Activated naive CD4-positive, alpha-beta T cell treated with anti-CD3 and anti-CD28 coated beads, Interleukin-2, amount 50 U/mL, for 24 hours (primary cell): ENCODE measurements around the gene HS3ST3A1.
"Not testable (repeated sequence)": the region's sequence is repeated elsewhere in the genome, so short reads cannot be mapped to it uniquely, and the experiment has no call there.

Experiments
- H3K27ac Mint-ChIP-seq: one replicate; pipeline ENCODE4 v1.8.0; 2021; ENCODE audit warnings: mild to moderate bottlenecking, mixed read lengths
- H3K27me3 Mint-ChIP-seq: one replicate; pipeline ENCODE4 v1.8.0; 2021; ENCODE audit warnings: mixed read lengths
- H3K36me3 Mint-ChIP-seq: one replicate; pipeline ENCODE4 v1.8.0; 2021; ENCODE audit warnings: mixed read lengths
- H3K4me1 Mint-ChIP-seq: one replicate; pipeline ENCODE4 v1.8.0; 2021; ENCODE audit warnings: mixed read lengths
- H3K4me3 Mint-ChIP-seq: one replicate; pipeline ENCODE4 v1.8.0; 2021; ENCODE audit warnings: mild to moderate bottlenecking, mixed read lengths
- H3K9me3 Mint-ChIP-seq: one replicate; pipeline ENCODE4 v1.8.0; 2021; ENCODE audit warnings: mixed read lengths

HS3ST3A1 gene

GRCh38 chr17:13563866-13564265, 37.9 kb downstream of the HS3ST3A1 start:
- Mint-ChIP-seq H3K27ac (no peak overlapping the region), H3K4me1 (peaks cover 6% of the 10 kb centered on the region), H3K27me3 (peaks cover 4% of the 10 kb centered on the region), H3K36me3 (no peaks in the 10 kb centered on the region), H3K4me3 (no peak overlapping the region), H3K9me3 (no peaks in the 10 kb centered on the region)

DNA sequence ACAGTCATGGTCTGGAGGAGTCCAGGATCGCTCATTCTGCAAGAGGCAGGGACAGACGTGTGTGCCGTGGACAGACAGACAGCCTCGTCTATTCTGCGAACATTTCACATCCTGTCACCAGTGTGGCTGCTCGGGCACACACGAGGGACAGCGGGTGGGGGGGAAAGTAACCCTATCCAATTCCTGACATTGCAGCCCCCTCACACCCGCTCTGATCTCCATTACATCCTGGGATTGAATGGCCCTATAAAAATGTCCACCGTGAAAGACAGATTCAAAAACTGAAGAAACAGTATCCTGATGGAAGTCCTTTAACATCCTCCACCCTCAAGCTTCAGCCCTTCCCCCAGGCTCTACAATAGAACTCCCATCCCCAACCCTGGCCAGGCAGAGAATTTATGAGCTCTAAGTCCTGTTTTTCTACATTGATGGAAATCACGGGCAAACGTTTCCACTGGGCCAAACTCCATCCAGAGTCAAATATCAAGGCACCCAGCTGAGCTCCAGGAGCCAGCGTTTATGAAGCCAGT, 39.4 kb downstream of the HS3ST3A1 start:
- H3K4me3 Mint-ChIP-seq: no peak overlapping the region
- H3K4me1 Mint-ChIP-seq: peaks cover 6% of the 10 kb centered on the region
- H3K27me3 Mint-ChIP-seq: peaks cover 4% of the 10 kb centered on the region
- H3K9me3 Mint-ChIP-seq: no peaks in the 10 kb centered on the region
- H3K27ac Mint-ChIP-seq: no peak overlapping the region
- H3K36me3 Mint-ChIP-seq: no peaks in the 10 kb centered on the region

GRCh38 chr17:13561606-13562270, 40.0 kb downstream of the HS3ST3A1 start:
- no peak overlapping the region for H3K27ac Mint-ChIP-seq
- peaks cover 4% of the 10 kb centered on the region for H3K27me3 Mint-ChIP-seq

DNA sequence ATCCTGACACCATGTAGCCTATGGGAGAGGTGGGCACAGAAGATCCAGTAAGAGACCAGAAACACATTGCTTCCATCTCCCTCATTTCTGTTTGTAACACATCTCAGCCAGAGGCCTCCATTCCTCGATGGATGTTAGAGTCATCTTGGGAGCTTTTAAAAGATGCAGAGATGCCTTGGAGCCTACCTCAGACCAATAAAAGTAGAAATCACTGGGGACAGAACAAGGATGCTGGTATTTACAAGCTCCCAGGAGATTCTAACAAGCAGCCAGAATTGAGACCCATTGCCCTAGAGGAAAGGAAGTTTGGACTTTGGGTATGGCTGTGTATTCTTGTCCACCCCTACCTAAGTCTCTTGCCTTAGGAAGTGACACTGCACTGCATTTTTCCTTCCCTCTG, 40.8 kb downstream of the HS3ST3A1 start:
- Mint-ChIP-seq H3K27ac (no peak overlapping the region), H3K36me3 (no peaks in the 10 kb centered on the region), H3K27me3 (peaks cover 4% of the 10 kb centered on the region), H3K4me3 (no peak overlapping the region), H3K4me1 (no peaks in the 10 kb centered on the region), H3K9me3 (no peaks in the 10 kb centered on the region)

More at GRCh38 chr17:13561606-13562270, 40.0 kb downstream of the HS3ST3A1 start:
- no peak overlapping the region for H3K4me3 Mint-ChIP-seq
- no peaks in the 10 kb centered on the region for H3K36me3 Mint-ChIP-seq
- peaks cover 5% of the 10 kb centered on the region for H3K4me1 Mint-ChIP-seq
- no peaks in the 10 kb centered on the region for H3K9me3 Mint-ChIP-seq

GRCh38 chr17:13558588-13558987, 43.1 kb downstream of the HS3ST3A1 start:
- H3K4me1 Mint-ChIP-seq: no peaks in the 10 kb centered on the region
- no peaks in the 10 kb centered on the region for H3K9me3 Mint-ChIP-seq
- no peaks in the 10 kb centered on the region for H3K27me3 Mint-ChIP-seq
- no peak overlapping the region for H3K4me3 Mint-ChIP-seq
- H3K36me3 Mint-ChIP-seq: no peaks in the 10 kb centered on the region
- no peak overlapping the region for H3K27ac Mint-ChIP-seq

- no peaks in the 10 kb centered on the region for H3K9me3 Mint-ChIP-seq
- H3K27me3 Mint-ChIP-seq: no peaks in the 10 kb centered on the region
- H3K27ac Mint-ChIP-seq: no peak overlapping the region
- no peaks in the 10 kb centered on the region for H3K4me1 Mint-ChIP-seq
- H3K4me3 Mint-ChIP-seq: no peak overlapping the region
- H3K36me3 Mint-ChIP-seq: no peaks in the 10 kb centered on the region
These were observed 44.7 kb downstream of the HS3ST3A1 start for GRCh38 chr17:13557077-13557476.

DNA sequence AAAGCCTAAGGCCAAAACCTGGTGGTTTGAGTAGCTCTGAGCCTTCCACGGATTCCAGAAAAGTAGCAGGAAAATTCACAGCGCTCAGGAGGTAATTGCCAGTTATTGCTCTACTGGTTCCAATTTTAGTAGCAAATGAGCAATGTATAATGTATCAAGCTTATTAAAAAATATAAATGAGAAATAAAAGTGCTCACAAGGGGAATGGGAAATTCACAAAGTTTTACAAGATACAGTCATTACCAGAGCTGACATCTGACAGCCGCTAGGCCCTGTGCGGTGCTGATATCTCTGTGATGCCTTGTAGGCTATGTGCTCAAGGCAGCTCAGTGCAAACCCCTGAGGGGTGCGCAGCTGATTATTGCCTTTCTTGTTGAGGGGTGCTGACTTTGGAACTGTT, 47.5 kb downstream of the HS3ST3A1 start:
- Mint-ChIP-seq H3K27me3 (peaks cover 4% of the 10 kb centered on the region), H3K4me3 (no peak overlapping the region), H3K36me3 (no peaks in the 10 kb centered on the region), H3K27ac (no peak overlapping the region), H3K4me1 (no peaks in the 10 kb centered on the region), H3K9me3 (peaks cover 6% of the 10 kb centered on the region)

DNA sequence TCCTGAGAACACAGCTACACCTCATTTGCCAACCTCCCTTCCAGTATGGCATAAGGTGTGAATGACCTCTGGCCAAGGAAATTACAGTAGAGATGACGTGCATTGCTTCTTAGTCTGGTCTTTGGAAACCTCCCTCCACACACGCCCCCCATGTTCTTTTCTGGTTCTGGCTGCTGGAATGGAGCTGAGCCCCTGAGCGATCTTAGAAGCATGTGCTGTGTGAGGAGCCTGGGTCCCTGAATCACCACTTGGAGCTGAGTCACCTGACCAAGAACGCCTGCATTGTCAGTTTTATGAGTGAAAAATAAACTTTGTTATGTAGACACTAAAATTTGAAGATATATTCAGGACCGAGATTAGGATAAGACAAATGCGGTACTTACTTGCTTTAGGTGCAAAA, 51.4 kb downstream of the HS3ST3A1 start:
- H3K4me3 Mint-ChIP-seq: no peak overlapping the region
- peaks cover 4% of the 10 kb centered on the region for H3K27me3 Mint-ChIP-seq
- no peaks in the 10 kb centered on the region for H3K36me3 Mint-ChIP-seq
- peaks cover 6% of the 10 kb centered on the region for H3K9me3 Mint-ChIP-seq
- H3K4me1 Mint-ChIP-seq: no peaks in the 10 kb centered on the region
- no peak overlapping the region for H3K27ac Mint-ChIP-seq

DNA sequence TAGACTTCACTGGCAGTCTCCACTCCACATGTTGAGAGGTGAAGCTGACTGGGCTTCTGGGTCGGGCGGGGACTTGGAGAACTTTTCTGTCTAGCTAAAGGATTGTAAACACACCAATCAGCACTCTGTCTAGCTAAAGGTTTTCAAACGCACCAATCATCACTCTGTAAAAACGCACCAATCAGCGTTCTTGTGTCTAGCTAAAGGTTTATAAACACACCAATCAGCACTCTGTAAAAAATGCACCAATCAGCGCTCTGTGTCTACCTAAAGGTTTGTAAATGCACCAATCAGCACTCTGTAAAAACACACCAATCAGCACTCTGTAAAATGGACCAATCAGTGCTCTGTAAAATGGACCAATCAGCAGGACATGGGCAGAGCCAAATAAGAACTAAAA, 53.2 kb downstream of the HS3ST3A1 start:
- not testable (repeated sequence) for H3K27ac Mint-ChIP-seq, H3K4me3 Mint-ChIP-seq, H3K27me3 Mint-ChIP-seq, H3K4me1 Mint-ChIP-seq, H3K36me3 Mint-ChIP-seq, H3K9me3 Mint-ChIP-seq

- Mint-ChIP-seq H3K27ac (no peak overlapping the region), H3K36me3 (no peaks in the 10 kb centered on the region), H3K4me3 (no peak overlapping the region), H3K27me3 (peaks cover 4% of the 10 kb centered on the region), H3K9me3 (peaks cover 6% of the 10 kb centered on the region), H3K4me1 (no peaks in the 10 kb centered on the region)
These were observed 54.9 kb downstream of the HS3ST3A1 start for GRCh38 chr17:13546851-13547250.

DNA sequence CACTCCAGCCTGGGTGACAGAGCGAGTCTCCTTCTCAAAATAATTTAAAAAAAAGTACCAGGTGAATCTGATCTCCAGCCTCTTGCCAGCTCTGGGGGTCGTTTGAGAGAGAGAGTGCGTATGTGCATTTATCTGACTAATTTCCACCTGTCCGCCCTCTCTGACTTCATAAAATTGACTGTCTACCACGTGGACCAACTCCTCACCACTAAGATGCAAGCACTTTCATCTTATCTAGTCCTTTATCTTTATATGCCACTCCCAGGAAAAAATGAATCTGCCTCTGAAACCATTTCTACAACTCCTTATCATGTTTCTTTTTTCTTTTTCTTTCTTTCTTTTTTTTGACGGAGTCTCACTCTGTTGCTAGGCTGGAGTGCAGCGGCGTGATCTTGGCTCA, 55.8 kb downstream of the HS3ST3A1 start:
- H3K27me3 Mint-ChIP-seq: peaks cover 4% of the 10 kb centered on the region
- H3K4me3 Mint-ChIP-seq: no peak overlapping the region
- no peaks in the 10 kb centered on the region for H3K36me3 Mint-ChIP-seq
- no peaks in the 10 kb centered on the region for H3K4me1 Mint-ChIP-seq
- H3K9me3 Mint-ChIP-seq: peaks cover 6% of the 10 kb centered on the region
- no peak overlapping the region for H3K27ac Mint-ChIP-seq

GRCh38 chr17:13544765-13545164, 57.0 kb downstream of the HS3ST3A1 start:
- no peak overlapping the region for H3K27ac Mint-ChIP-seq
- H3K9me3 Mint-ChIP-seq: no peaks in the 10 kb centered on the region
- no peak overlapping the region for H3K4me3 Mint-ChIP-seq
- no peaks in the 10 kb centered on the region for H3K36me3 Mint-ChIP-seq
- no peaks in the 10 kb centered on the region for H3K4me1 Mint-ChIP-seq
- H3K27me3 Mint-ChIP-seq: no peaks in the 10 kb centered on the region

GRCh38 chr17:13544292-13544691, 57.4 kb downstream of the HS3ST3A1 start:
- Mint-ChIP-seq H3K27me3 (no peaks in the 10 kb centered on the region), H3K27ac (no peak overlapping the region), H3K4me3 (no peak overlapping the region), H3K4me1 (no peaks in the 10 kb centered on the region), H3K9me3 (no peaks in the 10 kb centered on the region), H3K36me3 (no peaks in the 10 kb centered on the region)

- no peak overlapping the region for H3K4me3 Mint-ChIP-seq
- H3K27ac Mint-ChIP-seq: no peak overlapping the region
- peaks cover 3% of the 10 kb centered on the region for H3K27me3 Mint-ChIP-seq
- no peaks in the 10 kb centered on the region for H3K36me3 Mint-ChIP-seq
- no peaks in the 10 kb centered on the region for H3K9me3 Mint-ChIP-seq
- H3K4me1 Mint-ChIP-seq: no peaks in the 10 kb centered on the region
These were observed 59.1 kb downstream of the HS3ST3A1 start for GRCh38 chr17:13542636-13543035.

DNA sequence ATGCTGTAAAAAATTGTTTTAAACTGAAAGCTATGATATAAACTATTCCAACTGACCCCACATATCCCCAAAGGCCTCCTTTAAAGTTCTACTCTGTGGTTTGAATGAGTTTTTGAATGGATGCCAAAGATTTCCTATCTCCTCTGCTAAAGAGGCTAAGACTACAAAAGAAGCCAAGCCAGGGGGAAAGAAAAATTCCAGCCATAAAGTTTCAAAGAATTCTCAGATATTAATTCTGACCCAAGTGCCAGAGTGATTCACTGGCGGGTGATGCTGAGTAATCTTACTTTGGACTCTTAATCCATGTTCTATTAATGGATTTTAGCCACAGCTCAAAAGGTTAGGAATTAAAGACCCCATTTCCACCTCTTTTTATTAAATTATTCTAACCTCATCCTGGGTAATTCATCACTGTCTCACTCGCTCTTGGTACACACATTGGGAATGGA, 60.7 kb downstream of the HS3ST3A1 start:
- H3K9me3 Mint-ChIP-seq: no peaks in the 10 kb centered on the region
- H3K36me3 Mint-ChIP-seq: no peaks in the 10 kb centered on the region
- no peaks in the 10 kb centered on the region for H3K4me1 Mint-ChIP-seq
- H3K27me3 Mint-ChIP-seq: peaks cover 5% of the 10 kb centered on the region
- no peak overlapping the region for H3K27ac Mint-ChIP-seq
- H3K4me3 Mint-ChIP-seq: no peak overlapping the region

- Mint-ChIP-seq H3K4me1 (no peaks in the 10 kb centered on the region), H3K27ac (no peak overlapping the region), H3K9me3 (no peaks in the 10 kb centered on the region), H3K4me3 (no peak overlapping the region), H3K27me3 (peaks cover 5% of the 10 kb centered on the region), H3K36me3 (no peaks in the 10 kb centered on the region)
These were observed 61.2 kb downstream of the HS3ST3A1 start for GRCh38 chr17:13540546-13540945.

DNA sequence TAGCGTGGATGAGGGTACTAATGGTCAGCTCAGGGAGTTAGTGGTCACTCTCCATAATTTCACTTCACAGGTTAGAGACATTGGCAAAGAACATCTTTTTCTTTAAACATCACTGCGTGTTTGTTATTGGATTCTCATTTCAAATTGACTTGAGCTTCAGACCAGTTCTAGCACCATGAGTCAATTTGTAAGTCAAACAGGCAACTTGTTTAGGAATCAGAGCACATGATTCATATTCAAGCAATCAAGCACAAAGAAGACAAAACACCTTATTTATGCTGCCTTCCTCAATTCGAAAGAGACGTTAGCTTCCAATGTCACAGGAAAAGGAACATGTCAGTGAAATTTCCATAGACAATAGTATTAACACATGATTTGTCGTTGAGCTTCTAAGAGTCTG, 62.3 kb downstream of the HS3ST3A1 start:
- H3K36me3 Mint-ChIP-seq: no peaks in the 10 kb centered on the region
- no peak overlapping the region for H3K27ac Mint-ChIP-seq
- H3K4me3 Mint-ChIP-seq: no peak overlapping the region
- no peaks in the 10 kb centered on the region for H3K4me1 Mint-ChIP-seq
- peaks cover 5% of the 10 kb centered on the region for H3K27me3 Mint-ChIP-seq
- H3K9me3 Mint-ChIP-seq: no peaks in the 10 kb centered on the region
